Thymus (tissue), 11 donors: ENCODE data around the gene HECTD4. TPM values are rescaled to one million over a fixed set of nuclear protein-coding genes. Genes with fewer than 3 reads are reported as not detected.
"Not testable (repeated sequence)": the region's sequence is repeated elsewhere in the genome, so short reads cannot be mapped to it uniquely, and the experiment has no call there.

Experiments
- DNase-seq, 9 donors: peaks; one replicate each; pipeline ENCODE4 v3.0.0-alpha.2; 2013; ENCODE audit warnings: low spot score in 9 of 9, low read depth in 6 of 9, missing footprints in 1 of 9
- H3K27ac ChIP-seq, 2 donors: one replicate each; pipeline ENCODE4 v1.5.1; 2013; ENCODE audit warnings: control low read depth in 1 of 2, low read depth in 1 of 2, low read length in 1 of 2, mild to moderate bottlenecking in 1 of 2, moderate library complexity in 1 of 2
- H3K27me3 ChIP-seq, 2 donors: one replicate each; pipeline ENCODE4 v1.5.1; 2013; ENCODE audit warnings: low read length in 1 of 2; ENCODE audit not compliant: control insufficient read depth in 2 of 2, insufficient read depth in 1 of 2
- H3K36me3 ChIP-seq, 2 donors: one replicate each; pipeline ENCODE4 v1.5.1; 2013; ENCODE audit warnings: low read length in 1 of 2, mild to moderate bottlenecking in 1 of 2, moderate library complexity in 1 of 2; ENCODE audit not compliant: control insufficient read depth in 2 of 2, insufficient read depth in 2 of 2
- H3K4me1 ChIP-seq, 2 donors: one replicate each; pipeline ENCODE4 v1.5.1; 2013; ENCODE audit warnings: low read length in 2 of 2; ENCODE audit not compliant: control insufficient read depth in 2 of 2, insufficient read depth in 2 of 2
- H3K4me3 ChIP-seq, 2 donors: one replicate each; pipeline ENCODE4 v1.5.1; 2013; ENCODE audit warnings: low read length in 2 of 2, control low read depth in 1 of 2, mild to moderate bottlenecking in 1 of 2
- H3K9me3 ChIP-seq, 2 donors: one replicate each; pipeline ENCODE4 v1.5.1; 2013; ENCODE audit warnings: low read length in 1 of 2, mild to moderate bottlenecking in 1 of 2; ENCODE audit not compliant: control insufficient read depth in 2 of 2, insufficient read depth in 1 of 2
- WGBS: extraction: QIAGEN DNeasy Blood & Tissue Kit; methylation state at CpG from one replicate; pipeline ENCODE4 v1.1.7; 2013; 5-methylcytosine and 5-hydroxymethylcytosine counted together
- polyA plus RNA-seq: library from polyadenylated mRNA; stranded (reverse); fragments of 200-250 nt; gene quantifications from one replicate; pipeline ENCODE4 v1.2.3, GENCODE V29; 2013
- total RNA-seq: library from RNA; stranded (reverse); fragments of 120-200 nt; gene quantifications from one replicate; pipeline ENCODE4 v1.2.4, GENCODE V29; 2013
- donor health status: healthy.

HECTD4 gene
- total and polyA plus RNA-seq, 2 donors, result 9.6 to 19.3 TPM

DNA sequence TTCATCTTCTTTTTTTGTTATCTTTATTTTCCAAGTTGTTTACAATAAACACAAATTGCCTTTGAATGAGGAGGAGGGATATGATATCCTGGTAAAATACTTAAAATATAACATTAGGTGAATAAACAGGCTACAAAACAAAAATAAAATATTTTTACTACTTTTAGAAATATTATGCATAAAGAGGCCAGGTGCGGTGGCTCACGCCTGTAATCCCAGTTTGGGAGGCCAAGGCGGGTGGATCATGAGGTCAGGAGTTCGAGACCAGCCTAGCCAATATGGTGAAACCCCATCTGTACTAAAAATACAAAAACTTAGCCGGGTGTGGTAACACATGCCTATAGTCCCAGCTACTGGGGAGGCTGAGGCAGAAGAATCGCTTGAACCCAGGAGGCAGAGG lies 33.3 kb downstream of the HECTD4 start:
- not testable (repeated sequence) for H3K27ac ChIP-seq, H3K4me1 ChIP-seq, DNase-seq, H3K36me3 ChIP-seq, H3K27me3 ChIP-seq, H3K9me3 ChIP-seq, H3K4me3 ChIP-seq
- WGBS, result 98% methylated on average over 6 of the region's 6 CpGs

DNA sequence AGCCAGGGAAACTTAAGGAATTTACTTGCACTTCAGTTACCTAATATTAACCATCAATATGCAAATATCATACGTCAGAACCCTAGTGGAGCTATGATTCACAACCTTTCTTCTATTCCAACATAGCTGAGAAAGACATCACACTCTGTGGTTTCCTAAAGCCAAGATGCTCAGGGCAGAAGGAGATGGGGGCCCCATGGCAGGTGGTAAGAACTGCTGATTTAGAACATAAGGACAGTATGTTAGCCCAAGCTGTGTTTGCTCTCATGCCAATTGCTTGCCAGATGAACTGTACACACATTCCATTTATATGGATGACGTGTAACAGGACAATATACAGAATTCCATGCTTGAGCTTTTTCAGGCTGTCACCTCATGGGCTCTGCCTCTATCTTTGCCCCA lies 34.6 kb downstream of the HECTD4 start:
- H3K27me3 ChIP-seq, result no peaks in the 10 kb centered on the region

DNA sequence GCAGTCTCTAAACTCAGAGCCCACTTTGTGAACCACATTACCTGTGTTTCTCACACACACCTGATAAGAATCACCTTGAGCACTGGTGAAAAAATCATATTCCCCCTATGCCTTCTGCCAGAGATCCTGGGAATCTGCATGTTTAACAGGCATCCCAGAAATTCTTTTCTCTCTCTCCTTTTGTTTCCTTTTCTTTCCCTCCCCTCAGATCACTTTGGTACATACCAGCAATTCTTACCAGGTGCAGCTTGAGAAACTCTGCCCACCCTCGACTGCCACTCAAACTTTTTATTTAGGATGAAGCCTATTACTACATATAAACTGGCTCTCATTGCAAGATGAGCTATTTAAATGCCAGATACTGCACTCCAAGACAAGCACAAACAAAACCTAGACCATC lies 36.0 kb downstream of the HECTD4 start:
- H3K9me3 ChIP-seq, result no peaks in the 10 kb centered on the region
- no peak for DNase-seq
- 90% methylated on average over 1 of the region's 1 CpG for WGBS
- H3K27ac ChIP-seq, result no peak overlapping the region
- H3K27me3 ChIP-seq, result no peaks in the 10 kb centered on the region
- peaks cover 0 to 7% of the 10 kb centered on the region in 2 donors for H3K4me1 ChIP-seq
- no peaks in the 10 kb centered on the region for H3K36me3 ChIP-seq
- H3K4me3 ChIP-seq, result no peak overlapping the region

More for the DNA sequence above, 34.6 kb downstream of the HECTD4 start:
- WGBS, result 83% methylated on average over 2 of the region's 2 CpGs
- peaks cover 0 to 7% of the 10 kb centered on the region in 2 donors for H3K4me1 ChIP-seq
- H3K9me3 ChIP-seq, result no peaks in the 10 kb centered on the region
- H3K36me3 ChIP-seq, result no peaks in the 10 kb centered on the region
- DNase-seq, result peak in 3 of 9 donors; percentile 10 to 45 (median 14)
- H3K4me3 ChIP-seq, result no peak overlapping the region
- H3K27ac ChIP-seq, result no peak overlapping the region

DNA sequence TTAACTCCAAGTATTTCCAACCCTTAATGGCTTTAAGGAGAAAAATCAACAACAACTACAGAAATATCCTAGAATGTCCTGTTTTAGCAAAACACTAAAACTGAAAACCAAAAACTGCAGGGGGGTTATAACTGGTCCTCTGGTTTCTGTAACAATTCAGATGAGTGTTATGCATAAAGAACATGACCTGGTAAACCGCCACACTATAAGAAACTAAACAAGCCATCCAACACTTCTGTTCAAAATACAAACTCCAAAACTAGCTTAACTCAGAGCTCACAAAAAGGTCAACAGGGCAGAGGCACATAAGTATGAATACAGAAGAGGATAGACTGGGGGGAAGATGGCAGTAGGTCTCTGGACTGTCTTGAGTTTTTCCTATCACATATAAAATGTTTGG lies 38.0 kb downstream of the HECTD4 start:
- DNase-seq, result no peak
- Histone ChIP-seq H3K36me3 (no peaks in the 10 kb centered on the region), H3K9me3 (no peaks in the 10 kb centered on the region), H3K27ac (no peak overlapping the region), H3K27me3 (no peaks in the 10 kb centered on the region), H3K4me3 (no peak overlapping the region), H3K4me1 (peaks cover 0 to 7% of the 10 kb centered on the region in 2 donors)
- 99% methylated on average over 1 of the region's 1 CpG for WGBS

DNA sequence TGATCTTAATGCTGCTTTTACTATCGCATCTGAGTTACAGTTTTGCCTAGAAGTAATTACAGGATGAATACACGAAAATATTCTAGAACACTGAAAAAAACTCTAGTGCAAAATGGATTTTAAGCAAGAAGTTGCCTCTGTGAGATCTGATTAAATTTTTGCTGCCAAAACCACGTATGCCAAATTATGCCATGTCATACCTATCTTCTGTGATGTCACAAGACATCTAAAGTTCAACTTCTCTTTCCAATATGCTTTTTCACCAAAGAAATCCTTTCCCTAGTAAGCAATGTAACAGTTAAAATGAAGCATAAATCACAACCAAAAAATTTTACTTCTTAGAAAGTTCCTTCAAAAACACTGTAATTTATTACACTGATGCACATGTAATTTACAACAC lies 39.6 kb downstream of the HECTD4 start:
- H3K4me3 ChIP-seq, result no peak overlapping the region
- DNase-seq, result no peak
- H3K27ac ChIP-seq, result no peak overlapping the region
- H3K36me3 ChIP-seq, result no peaks in the 10 kb centered on the region
- H3K4me1 ChIP-seq, result peaks cover 0 to 5% of the 10 kb centered on the region in 2 donors
- WGBS, result 71% methylated on average over 3 of the region's 3 CpGs
- no peaks in the 10 kb centered on the region for H3K27me3 ChIP-seq
- no peaks in the 10 kb centered on the region for H3K9me3 ChIP-seq

DNA sequence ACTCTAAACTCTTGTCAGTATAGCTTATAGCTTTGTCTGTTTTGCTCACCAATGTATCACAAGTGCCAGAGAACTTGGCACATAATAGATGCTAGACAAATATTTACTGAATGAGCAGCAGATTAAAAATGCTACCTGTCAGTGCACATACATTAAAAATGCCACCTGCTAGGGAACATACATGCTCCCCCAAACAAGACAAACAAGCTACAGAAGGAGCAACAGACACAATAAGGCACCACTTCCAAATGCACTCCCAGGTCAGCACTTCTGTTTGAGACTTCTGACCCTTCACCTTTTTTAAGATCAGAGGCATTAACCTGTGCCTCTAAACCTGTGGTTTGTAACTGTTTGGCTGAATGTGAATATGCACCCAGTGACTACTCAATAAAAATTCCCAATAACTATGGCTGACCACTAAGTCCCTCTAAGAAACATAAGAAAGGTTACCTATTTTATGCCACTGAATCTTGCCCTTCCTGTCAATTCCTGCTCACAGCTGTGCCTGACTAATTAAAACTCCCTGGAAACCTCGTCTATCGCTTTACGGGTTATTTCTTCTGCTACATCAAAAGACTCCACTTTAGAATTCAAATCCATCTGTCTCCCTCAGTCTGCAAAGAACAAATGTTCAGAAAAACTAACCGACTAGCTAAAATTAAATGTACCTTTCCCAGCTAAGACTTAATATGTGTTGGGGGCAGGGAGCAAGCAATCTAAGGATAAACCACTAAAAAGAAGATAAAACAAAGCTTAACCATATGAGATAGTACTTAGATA lies 41.0 kb downstream of the HECTD4 start:
- no peak overlapping the region for H3K27ac ChIP-seq

DNA sequence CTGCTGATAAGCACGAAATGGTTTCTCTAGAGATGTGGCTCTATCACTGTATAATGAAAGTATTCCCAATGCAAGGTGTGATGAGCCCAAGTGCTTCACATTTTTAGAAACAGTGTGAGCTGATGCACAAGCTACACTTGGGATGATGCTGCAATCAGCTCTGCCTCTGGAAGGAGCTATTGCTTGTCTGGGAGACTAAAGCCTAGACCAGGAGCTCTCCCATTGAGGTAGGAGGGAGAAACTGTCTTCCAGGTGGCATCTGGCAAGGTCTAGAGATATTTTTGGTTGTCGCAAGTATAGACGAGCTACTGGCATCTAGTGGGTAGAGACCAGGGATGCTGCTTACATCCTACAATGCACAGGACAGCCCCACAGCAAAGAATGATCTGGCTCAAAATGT lies 42.0 kb downstream of the HECTD4 start:
- DNase-seq, result no peak
- WGBS, result 96% methylated on average over 3 of the region's 3 CpGs
- no peaks in the 10 kb centered on the region for H3K36me3 ChIP-seq
- H3K27ac ChIP-seq, result no peak overlapping the region
- H3K4me3 ChIP-seq, result no peak overlapping the region
- no peaks in the 10 kb centered on the region for H3K9me3 ChIP-seq
- no peaks in the 10 kb centered on the region for H3K4me1 ChIP-seq
- H3K27me3 ChIP-seq, result no peaks in the 10 kb centered on the region

More for the DNA sequence above, 41.0 kb downstream of the HECTD4 start:
- H3K27me3 ChIP-seq, result no peaks in the 10 kb centered on the region
- no peaks in the 10 kb centered on the region for H3K9me3 ChIP-seq
- no peak for DNase-seq
- no peak overlapping the region for H3K4me3 ChIP-seq
- H3K36me3 ChIP-seq, result no peaks in the 10 kb centered on the region
- WGBS, result 85% methylated on average over 4 of the region's 4 CpGs
- no peaks in the 10 kb centered on the region for H3K4me1 ChIP-seq

DNA sequence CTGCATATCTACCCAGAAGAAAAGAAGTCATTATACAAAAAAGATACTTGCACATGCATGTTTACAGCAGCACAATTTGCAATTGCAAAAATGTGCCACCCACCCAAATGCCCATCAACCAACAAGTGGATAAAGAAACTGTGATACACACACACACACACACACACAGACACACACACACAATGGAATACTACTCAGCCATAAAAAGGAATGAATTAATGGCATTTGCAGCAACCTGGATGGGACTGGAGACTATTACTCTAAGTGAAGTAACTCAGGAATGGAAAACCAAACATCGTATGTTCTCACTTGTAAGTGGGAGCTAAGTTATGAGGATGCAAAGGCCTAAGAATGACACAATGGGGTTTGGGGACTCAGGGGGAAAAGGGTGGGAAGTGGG lies 47.2 kb downstream of the HECTD4 start:
- not testable (repeated sequence) for DNase-seq, H3K27me3 ChIP-seq, H3K27ac ChIP-seq, H3K4me3 ChIP-seq, H3K9me3 ChIP-seq, H3K4me1 ChIP-seq, H3K36me3 ChIP-seq
- 95% methylated on average over 1 of the region's 1 CpG for whole genome bisulfite sequencing

DNA sequence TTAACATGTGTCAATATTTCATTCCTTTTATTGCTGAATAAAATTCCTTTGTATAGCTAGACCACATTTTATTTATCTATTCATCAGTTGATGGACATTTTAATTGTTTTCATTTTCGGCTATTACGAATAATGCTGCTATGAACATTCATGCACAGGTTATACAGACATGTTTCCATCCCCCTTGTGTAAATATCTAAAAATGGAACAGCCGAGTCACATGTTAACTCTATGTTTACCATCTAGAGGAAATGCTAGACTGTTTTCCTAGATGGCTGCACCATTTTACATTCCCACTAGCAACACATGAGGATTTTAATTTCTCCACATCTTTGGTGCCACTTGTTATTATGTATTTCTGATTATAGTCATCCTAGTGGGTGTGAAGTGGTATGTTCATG lies 49.2 kb downstream of the HECTD4 start:
- H3K27ac ChIP-seq, result no peak overlapping the region
- H3K27me3 ChIP-seq, result no peaks in the 10 kb centered on the region
- H3K4me3 ChIP-seq, result no peak overlapping the region
- no peak for DNase-seq
- H3K4me1 ChIP-seq, result no peaks in the 10 kb centered on the region
- no peaks in the 10 kb centered on the region for H3K9me3 ChIP-seq
- WGBS, result 94% methylated on average over 3 of the region's 3 CpGs
- H3K36me3 ChIP-seq, result no peaks in the 10 kb centered on the region
